Natural killer cell (primary cell): Measurements from ENCODE around the gene GNG7. TPM values are rescaled to one million over a fixed set of nuclear protein-coding genes. Genes with fewer than 3 reads are reported as not detected.
A peak's percentile ranks its signal among the peaks of the same experiment; 100 is the strongest.
"Not testable (repeated sequence)": the region's sequence is repeated elsewhere in the genome, so short reads cannot be mapped to it uniquely, and the experiment has no call there.

ENCODE experiments used
- ATAC-seq, 3 donors: fragments of 150-1000 bp in 2 of 3; fragments of 200-7000 bp in 1 of 3; cut with Tn5 transposase; 1 replicate in 1 of 3; 2 replicates in 2 of 3; pipeline ENCODE4 v1.10.0; 2021; ENCODE audit warnings: mild to moderate bottlenecking in 2 of 3, moderate library complexity in 2 of 3
- DNase-seq, 2 donors: peaks; one replicate each; pipeline versions ENCODE4 v3.0.0 to v3.0.0-alpha.2; 2013 to 2021; ENCODE audit warnings: mixed read lengths in 1 of 2
- H3K27ac ChIP-seq: one replicate; pipeline ENCODE4 v1.5.1; 2013; ENCODE audit warnings: mild to moderate bottlenecking, low read length
- H3K27me3 ChIP-seq: one replicate; pipeline ENCODE4 v1.6.1; 2013; ENCODE audit warnings: low read length; ENCODE audit not compliant: control insufficient read depth, insufficient read depth
- H3K36me3 ChIP-seq: one replicate; pipeline ENCODE4 v1.6.1; 2013; ENCODE audit warnings: low read length; ENCODE audit not compliant: control insufficient read depth, insufficient read depth
- H3K4me1 ChIP-seq: one replicate; pipeline ENCODE4 v1.6.1; 2013; ENCODE audit warnings: low read length; ENCODE audit not compliant: control insufficient read depth, insufficient read depth
- H3K4me3 ChIP-seq: one replicate; pipeline ENCODE4 v1.5.1; 2013; ENCODE audit warnings: low read length
- H3K9me3 ChIP-seq: one replicate; pipeline ENCODE4 v1.6.1; 2013; ENCODE audit warnings: low read length; ENCODE audit not compliant: control insufficient read depth, insufficient read depth
- H3K27ac Mint-ChIP-seq, 2 donors: one replicate each; pipeline ENCODE4 v1.8.0; 2022; ENCODE audit warnings: mild to moderate bottlenecking in 2 of 2, mixed read lengths in 2 of 2, moderate library complexity in 1 of 2
- H3K27me3 Mint-ChIP-seq, 2 donors: one replicate each; pipeline ENCODE4 v1.8.0; 2022; ENCODE audit warnings: low read depth in 2 of 2, mixed read lengths in 2 of 2
- H3K36me3 Mint-ChIP-seq: one replicate; pipeline ENCODE4 v1.8.0; 2022; ENCODE audit warnings: mixed read lengths
- H3K4me1 Mint-ChIP-seq, 2 donors: one replicate each; pipeline ENCODE4 v1.8.0; 2022; ENCODE audit warnings: mixed read lengths in 2 of 2
- H3K4me3 Mint-ChIP-seq: one replicate; pipeline ENCODE4 v1.8.0; 2022; ENCODE audit warnings: mild to moderate bottlenecking, moderate library complexity, mixed read lengths
- H3K9me3 Mint-ChIP-seq, 2 donors: one replicate each; pipeline ENCODE4 v1.8.0; 2022; ENCODE audit warnings: mixed read lengths in 2 of 2
- CTCF ChIP-seq: fragments of 200-600 bp; IDR thresholded peaks from one replicate; pipeline ENCODE4 v1.8.0; 2022; ENCODE audit warnings: antibody characterized with exemption
- WGBS: methylation state at CpG from one replicate; pipeline ENCODE4 v1.1.7; 2013; ENCODE audit warnings: missing lambda C conversion rate; ENCODE audit not compliant: insufficient coverage; 5-methylcytosine and 5-hydroxymethylcytosine counted together
- intact Hi-C: fragments of 100-400 bp; cut with micrococcal nuclease; formaldehyde crosslinking; loops from one replicate; pipeline ENCODE4 v1.14.2; 2022
- total RNA-seq, 4 donors: library from RNA; stranded (reverse); fragments of 120-200 nt in 1 of 4; gene quantifications; one replicate each; pipeline versions ENCODE4 v1.2.3 to v1.2.4, GENCODE V29; 2013 to 2022

GNG7 gene
- total RNA-seq, 3 donors from 2014 or later (not counting 1 experiment from before 2014, with no cell fraction given): 0.75 to 4.8 (median 1.5) TPM

GRCh38 chr19:2511570-2511969, 190.9 kb downstream of the GNG7 start:
- Mint-ChIP-seq H3K27me3 (no peaks in the 10 kb centered on the region), H3K4me3 (no peak overlapping the region), H3K4me1 (peaks cover 0 to 10% of the 10 kb centered on the region in 2 donors), H3K27ac (no peak overlapping the region), H3K36me3 (no peaks in the 10 kb centered on the region), H3K9me3 (no peaks in the 10 kb centered on the region)
- TF ChIP-seq CTCF: no peak
- peaks cover 11% of the 10 kb centered on the region for H3K4me1 ChIP-seq
- H3K27me3 ChIP-seq: no peaks in the 10 kb centered on the region
- 85% methylated on average over 22 of the region's 22 CpGs for WGBS
- H3K4me3 ChIP-seq: no peak overlapping the region
- H3K27ac ChIP-seq: no peak overlapping the region
- no peaks in the 10 kb centered on the region for H3K36me3 ChIP-seq
- ATAC-seq (no peak), DNase-seq (no peak)
- intact Hi-C loops: no loop called here
- H3K9me3 ChIP-seq: no peaks in the 10 kb centered on the region

DNA sequence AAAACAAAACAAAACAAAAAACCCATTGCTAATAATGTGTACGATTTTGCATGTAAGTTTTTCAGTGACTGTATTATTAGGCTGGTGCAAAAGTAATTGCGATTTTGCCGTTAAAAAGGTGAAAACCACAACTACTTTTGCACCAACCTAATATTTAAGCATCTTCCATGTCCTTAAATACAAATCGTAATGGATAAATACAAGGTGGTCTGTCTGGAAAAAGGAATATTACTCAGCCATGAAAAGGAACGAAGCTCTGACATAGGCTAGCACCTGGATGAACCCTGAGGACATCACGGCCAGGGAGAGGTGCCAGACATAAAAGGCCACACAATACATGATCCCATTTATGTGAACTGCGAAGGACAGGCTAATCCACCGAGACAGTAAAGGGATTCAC, 193.4 kb downstream of the GNG7 start:
- Histone ChIP-seq H3K4me1 (peaks cover 15% of the 10 kb centered on the region), H3K27ac (no peak overlapping the region), H3K4me3 (no peak overlapping the region), H3K9me3 (no peaks in the 10 kb centered on the region), H3K36me3 (no peaks in the 10 kb centered on the region), H3K27me3 (no peaks in the 10 kb centered on the region)
- H3K27me3 Mint-ChIP-seq: no peaks in the 10 kb centered on the region
- intact Hi-C loops: no loop called here
- no peaks in the 10 kb centered on the region for H3K9me3 Mint-ChIP-seq
- DNase-seq (no peak), ATAC-seq (no peak)
- 92% methylated on average over 5 of the region's 8 CpGs for WGBS
- no peak for TF ChIP-seq CTCF
- H3K36me3 Mint-ChIP-seq: no peaks in the 10 kb centered on the region
- no peak overlapping the region for H3K4me3 Mint-ChIP-seq
- peaks cover 0 to 11% of the 10 kb centered on the region in 2 donors for H3K4me1 Mint-ChIP-seq
- H3K27ac Mint-ChIP-seq: no peak overlapping the region

GRCh38 chr19:2507109-2507508, 195.4 kb downstream of the GNG7 start:
- DNase-seq (peak in 1 of 2 donors; percentile 71), ATAC-seq (peak; percentile 22 to 46 (median 24))
- H3K36me3 ChIP-seq: no peaks in the 10 kb centered on the region
- no peak for TF ChIP-seq CTCF
- peaks cover 31% of the 10 kb centered on the region for H3K4me1 ChIP-seq
- 40% methylated on average over 11 of the region's 12 CpGs for WGBS
- no peak overlapping the region for H3K4me3 ChIP-seq
- H3K36me3 Mint-ChIP-seq: no peaks in the 10 kb centered on the region
- H3K9me3 Mint-ChIP-seq: no peaks in the 10 kb centered on the region
- no peaks in the 10 kb centered on the region for H3K27me3 Mint-ChIP-seq
- H3K27ac ChIP-seq: no peak overlapping the region
- H3K4me3 Mint-ChIP-seq: no peak overlapping the region
- intact Hi-C loops: no loop called here
- no peaks in the 10 kb centered on the region for H3K27me3 ChIP-seq
- peaks cover 0 to 21% of the 10 kb centered on the region in 2 donors for H3K4me1 Mint-ChIP-seq
- no peaks in the 10 kb centered on the region for H3K9me3 ChIP-seq
- H3K27ac Mint-ChIP-seq: peak overlapping the region in 1 of 2 donors; percentile 64

DNA sequence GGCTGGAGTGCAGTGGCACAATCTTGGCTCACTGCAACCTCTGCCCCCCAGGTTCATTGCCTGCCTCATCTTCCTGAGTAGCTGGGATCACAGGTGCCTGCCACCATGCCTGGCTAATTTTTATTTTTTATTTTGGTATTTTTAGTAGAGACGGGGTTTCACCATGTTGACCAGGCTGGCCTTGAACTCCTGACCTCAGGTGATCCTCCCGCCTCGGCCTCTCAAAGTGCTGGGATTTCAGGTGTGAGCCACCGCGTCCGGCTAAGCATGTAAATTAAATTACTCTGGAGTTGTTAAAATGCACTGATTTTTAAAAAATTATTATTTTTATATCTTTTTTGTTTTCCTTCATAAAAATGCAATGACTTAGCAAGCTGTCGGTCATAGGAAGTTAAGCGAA, 195.8 kb downstream of the GNG7 start:
- ATAC-seq, H3K27ac ChIP-seq, intact Hi-C loops, H3K4me3 ChIP-seq, H3K36me3 ChIP-seq, H3K4me3 Mint-ChIP-seq, H3K9me3 Mint-ChIP-seq, H3K9me3 ChIP-seq, H3K27me3 Mint-ChIP-seq, H3K36me3 Mint-ChIP-seq, DNase-seq, H3K27me3 ChIP-seq: not testable (repeated sequence)
- 78% methylated on average over 8 of the region's 8 CpGs for WGBS
- Mint-ChIP-seq H3K27ac (peak overlapping the region in 1 of 2 donors; percentile 64), H3K4me1 (peaks cover 0 to 21% of the 10 kb centered on the region in 2 donors)
- peaks cover 31% of the 10 kb centered on the region for H3K4me1 ChIP-seq
